GM23338 (cell line): ENCODE results near the gene PDXDC1. TPM values are rescaled to one million over a fixed set of nuclear protein-coding genes. Genes with fewer than 3 reads are reported as not detected.
"Not testable (repeated sequence)": the region's sequence is repeated elsewhere in the genome, so short reads cannot be mapped to it uniquely, and the experiment has no call there.

Experiments
- ATAC-seq: fragments of 200-7000 bp; cut with Tn5 transposase; 3 replicates; pipeline ENCODE4 v1.9.1; 2020
- DNase-seq: peaks from one replicate; pipeline ENCODE4 v3.0.0-alpha.2; 2015; ENCODE audit warnings: low spot score
- H2AFZ ChIP-seq: fragments of 200-600 bp; sonication (generic); 2 replicates; pipeline ENCODE4 v1.8.0; 2016; ENCODE audit warnings: antibody characterized with exemption, mild to moderate bottlenecking, moderate library complexity
- H3F3A ChIP-seq: fragments of 200-600 bp; sonication (generic); replicated peaks from 2 replicates; pipeline ENCODE4 v1.8.0; 2017; ENCODE audit warnings: antibody characterized with exemption, mixed run types, low read depth
- H3K27ac ChIP-seq: fragments of 200-600 bp; sonication (generic); 2 replicates; pipeline ENCODE4 v1.6.1; 2016; ENCODE audit warnings: low read depth
- H3K27me3 ChIP-seq: fragments of 200-600 bp; sonication (generic); 2 replicates; pipeline ENCODE4 v1.8.0; 2016; ENCODE audit warnings: mild to moderate bottlenecking, mixed run types, moderate library complexity; ENCODE audit not compliant: insufficient read depth
- H3K36me3 ChIP-seq: fragments of 200-600 bp; sonication (generic); 2 replicates; pipeline ENCODE4 v1.8.0; 2016; ENCODE audit warnings: mild to moderate bottlenecking; ENCODE audit not compliant: insufficient read depth
- H3K4me1 ChIP-seq: fragments of 200-600 bp; sonication (generic); 2 replicates; pipeline ENCODE4 v1.8.0; 2016; ENCODE audit warnings: mild to moderate bottlenecking, moderate library complexity; ENCODE audit not compliant: insufficient read depth
- H3K4me2 ChIP-seq: fragments of 200-600 bp; sonication (generic); 2 replicates; pipeline ENCODE4 v1.7.1; 2017; ENCODE audit warnings: mixed run types
- H3K4me3 ChIP-seq: fragments of 200-600 bp; sonication (generic); 2 replicates; pipeline ENCODE4 v1.6.1; 2016; ENCODE audit warnings: mixed run types
- H3K79me2 ChIP-seq: fragments of 200-600 bp; sonication (generic); replicated peaks from 2 replicates; pipeline ENCODE4 v1.8.0; 2017; ENCODE audit warnings: mild to moderate bottlenecking; ENCODE audit not compliant: insufficient read depth
- H3K9me2 ChIP-seq: fragments of 200-600 bp; sonication (generic); 2 replicates; pipeline ENCODE4 v1.8.0; 2017; ENCODE audit not compliant: insufficient read depth
- H4K20me1 ChIP-seq: fragments of 200-600 bp; sonication (generic); replicated peaks from 2 replicates; pipeline ENCODE4 v1.8.0; 2017; ENCODE audit warnings: mild to moderate bottlenecking; ENCODE audit not compliant: insufficient read depth
- H3K27ac Mint-ChIP-seq: 2 replicates; pipeline ENCODE4 v1.8.0; 2020; ENCODE audit warnings: inconsistent platforms, mild to moderate bottlenecking, moderate library complexity, mixed read lengths
- H3K27me3 Mint-ChIP-seq: 3 replicates; pipeline ENCODE4 v1.8.0; 2022; ENCODE audit warnings: low read depth, mild to moderate bottlenecking, moderate library complexity, mixed read lengths, inconsistent platforms; ENCODE audit not compliant: insufficient read depth, poor library complexity
- H3K36me3 Mint-ChIP-seq: 3 replicates; pipeline ENCODE4 v1.8.0; 2021; ENCODE audit warnings: low read depth, mild to moderate bottlenecking, inconsistent platforms, moderate library complexity, mixed read lengths
- H3K4me1 Mint-ChIP-seq: 3 replicates; pipeline ENCODE4 v1.8.0; 2020; ENCODE audit warnings: mild to moderate bottlenecking, inconsistent platforms, mixed read lengths
- H3K4me3 Mint-ChIP-seq: 3 replicates; pipeline ENCODE4 v1.8.0; 2021; ENCODE audit warnings: moderate library complexity, mild to moderate bottlenecking, inconsistent platforms, mixed read lengths
- H3K9me3 Mint-ChIP-seq: 3 replicates; pipeline ENCODE4 v1.8.0; 2020; ENCODE audit warnings: moderate library complexity, mild to moderate bottlenecking, inconsistent platforms, mixed read lengths
- polyA plus RNA-seq: library from polyadenylated mRNA; unstranded; fragments of >200 nt; fragmentation: Nextera tagmentation; extraction: Ambion mirVana; gene quantifications from 2 replicates; pipeline ENCODE4 v1.2.1, GENCODE V29; 2016
- total RNA-seq: library from RNA; depleted of rRNA; stranded (reverse); fragments of >200 nt; shearing (Covaris generic); gene quantifications from 2 replicates; pipeline ENCODE4 v1.2.3, GENCODE V29; 2014

Gene PDXDC1
- total and polyA plus RNA-seq, 2 experiments from 2014 or later, result 40.0 to 91.6 TPM

GRCh38 chr16:14981234-14981633 lies 6.4 kb downstream of the PDXDC1 start:
- H3K27me3 Mint-ChIP-seq, H3K9me2 ChIP-seq, H3K36me3 ChIP-seq, DNase-seq, H3K4me2 ChIP-seq, ATAC-seq, H2AFZ ChIP-seq, H3F3A ChIP-seq, H3K9me3 Mint-ChIP-seq, H3K4me3 Mint-ChIP-seq, H3K4me3 ChIP-seq, H3K27me3 ChIP-seq, H3K27ac ChIP-seq, H3K27ac Mint-ChIP-seq, H3K4me1 ChIP-seq: not testable (repeated sequence)
- H4K20me1 ChIP-seq, result peaks cover 19% of the 10 kb centered on the region; the same call in 1 of the 2 replicates
- peaks cover 84% of the 10 kb centered on the region for H3K79me2 ChIP-seq
- Mint-ChIP-seq H3K4me1 (peaks cover 11% of the 10 kb centered on the region), H3K36me3 (peaks cover 10% of the 10 kb centered on the region; the same call in 1 of the 3 replicates)

DNA sequence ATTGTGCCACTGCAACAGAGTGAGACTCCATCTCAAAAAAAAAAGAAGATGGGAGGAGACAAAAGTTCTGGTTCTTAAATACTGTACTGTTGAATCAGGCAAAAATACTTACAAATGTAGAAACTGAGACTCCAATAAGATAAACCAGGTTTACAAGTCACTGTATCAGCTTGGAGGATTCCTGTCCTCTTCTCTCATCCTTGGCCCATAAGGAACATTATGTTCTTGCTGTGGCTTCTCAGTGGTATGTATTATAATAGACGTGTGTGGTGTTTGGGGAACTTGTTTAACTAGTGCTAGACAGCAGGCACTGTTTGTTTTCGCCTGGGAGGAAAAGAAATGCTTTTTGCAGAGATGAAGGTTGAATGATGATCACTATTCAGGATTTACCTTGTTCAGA lies 7.7 kb downstream of the PDXDC1 start:
- not testable (repeated sequence) for H3K27me3 ChIP-seq, H3F3A ChIP-seq, H2AFZ ChIP-seq, H3K4me3 Mint-ChIP-seq, DNase-seq, ATAC-seq, H3K4me3 ChIP-seq, H3K27ac Mint-ChIP-seq, H3K4me2 ChIP-seq, H3K9me3 Mint-ChIP-seq, H3K4me1 ChIP-seq, H3K36me3 ChIP-seq, H3K27me3 Mint-ChIP-seq, H3K27ac ChIP-seq, H3K4me1 Mint-ChIP-seq, H3K9me2 ChIP-seq
- Histone ChIP-seq H4K20me1 (peaks cover 29% of the 10 kb centered on the region), H3K79me2 (peaks cover 79% of the 10 kb centered on the region)
- peaks cover 10% of the 10 kb centered on the region; the same call in 1 of the 3 replicates for H3K36me3 Mint-ChIP-seq

DNA sequence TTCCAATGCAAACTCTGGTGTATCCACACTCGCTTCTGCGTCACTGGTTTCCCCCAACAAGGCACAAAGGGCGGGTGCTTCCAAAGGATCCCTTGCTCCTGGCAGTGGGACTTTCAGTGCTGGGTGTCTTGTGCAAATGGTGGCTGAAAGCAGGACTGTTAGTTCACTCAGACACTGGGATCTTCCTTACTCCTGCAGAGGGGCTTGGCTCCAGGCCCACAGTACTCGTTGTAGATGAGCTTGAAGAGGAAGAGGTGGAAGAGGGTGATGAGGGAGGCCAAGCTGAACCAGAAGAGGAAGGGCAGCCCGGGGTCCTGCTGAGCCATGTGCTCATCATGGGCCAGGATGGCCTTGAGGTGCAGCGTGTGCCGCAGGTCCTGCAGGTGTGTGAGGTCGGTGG lies 13.3 kb downstream of the PDXDC1 start:
- not testable (repeated sequence) for H3K4me3 Mint-ChIP-seq, H3K36me3 ChIP-seq, ATAC-seq, H3K4me1 Mint-ChIP-seq, H3K4me3 ChIP-seq, H3K27ac ChIP-seq, H3K27me3 ChIP-seq, H3K27me3 Mint-ChIP-seq, H3K9me2 ChIP-seq, DNase-seq, H2AFZ ChIP-seq, H3K4me2 ChIP-seq, H3K9me3 Mint-ChIP-seq, H3F3A ChIP-seq
- peaks cover 67% of the 10 kb centered on the region for H3K79me2 ChIP-seq
- H3K27ac Mint-ChIP-seq, result peak overlapping the region; percentile 2; the same call in 1 of the 2 replicates
- H3K4me1 ChIP-seq, result peaks cover 11% of the 10 kb centered on the region
- H3K36me3 Mint-ChIP-seq, result peaks cover 29% of the 10 kb centered on the region
- H4K20me1 ChIP-seq, result peaks cover 39% of the 10 kb centered on the region

GRCh38 chr16:14988661-14989191 lies 13.9 kb downstream of the PDXDC1 start:
- not testable (repeated sequence) for H3F3A ChIP-seq, H3K27me3 Mint-ChIP-seq, H3K4me1 Mint-ChIP-seq, H3K9me2 ChIP-seq, H3K27ac ChIP-seq, H2AFZ ChIP-seq, H3K27me3 ChIP-seq, H3K36me3 ChIP-seq, H3K9me3 Mint-ChIP-seq
- Mint-ChIP-seq H3K27ac (peak overlapping the region; percentile 42; the same call in 1 of the 2 replicates), H3K36me3 (peaks cover 34% of the 10 kb centered on the region), H3K4me3 (peak overlapping the region; percentile 42)
- DNase-seq (peak; percentile 8), ATAC-seq (peak; percentile 9)
- peaks cover 11% of the 10 kb centered on the region for H3K4me1 ChIP-seq
- H3K4me2 ChIP-seq, result peak overlapping the region; percentile 78
- peaks cover 39% of the 10 kb centered on the region for H4K20me1 ChIP-seq
- peaks cover 69% of the 10 kb centered on the region for H3K79me2 ChIP-seq
- H3K4me3 ChIP-seq, result peak overlapping the region; percentile 58; the same call in 1 of the 2 replicates
